Transverse colon (tissue), 4 donors: ENCODE data around the gene ACTN1. TPM values are rescaled to one million over a fixed set of nuclear protein-coding genes. Genes with fewer than 3 reads are reported as not detected.

Experiments used
- DNase-seq: peaks from one replicate; pipeline ENCODE4 v3.0.0-alpha.2; 2019
- H3K27ac ChIP-seq, 4 donors: fragments of 200-600 bp; sonication (generic); 2 replicates each; pipeline ENCODE4 v1.5.1; 2016 to 2018; ENCODE audit warnings: inconsistent platforms in 4 of 4
- H3K27me3 ChIP-seq: fragments of 200-600 bp; sonication (generic); 2 replicates; pipeline ENCODE4 v1.5.1; 2017; ENCODE audit warnings: inconsistent platforms
- H3K36me3 ChIP-seq, 4 donors: fragments of 200-600 bp; sonication (generic); 2 replicates each; pipeline ENCODE4 v1.5.1; 2017 to 2019; ENCODE audit warnings: inconsistent platforms in 4 of 4
- H3K4me1 ChIP-seq, 4 donors: fragments of 200-600 bp; sonication (generic); 2 replicates each; pipeline ENCODE4 v1.5.1; 2017 to 2020; ENCODE audit warnings: inconsistent platforms in 4 of 4
- H3K4me3 ChIP-seq, 4 donors: fragments of 200-600 bp; sonication (generic); 1 replicate in 1 of 4; 2 replicates in 3 of 4; pipeline versions ENCODE4 v1.5.1 to v1.6.1; 2017 to 2019; ENCODE audit warnings: inconsistent platforms in 4 of 4
- H3K9me3 ChIP-seq, 2 donors: fragments of 200-600 bp; sonication (generic); 2 replicates each; pipeline ENCODE4 v1.5.1; 2017 to 2019; ENCODE audit warnings: inconsistent platforms in 2 of 2
- EP300 ChIP-seq: sonication (generic); formaldehyde crosslinking; IDR thresholded peaks from one replicate; pipeline ENCODE4 v1.6.1; 2017; ENCODE audit warnings: antibody characterized with exemption, low read depth
- POLR2A ChIP-seq: fragments of 450-650 bp; IDR thresholded peaks from one replicate; pipeline ENCODE4 v1.6.1; 2016; ENCODE audit warnings: antibody characterized with exemption, mild to moderate bottlenecking, moderate library complexity
- POLR2AphosphoS5 ChIP-seq, 3 donors: sonication (generic); formaldehyde crosslinking; IDR thresholded peaks; one replicate each; pipeline ENCODE4 v1.6.1; 2016; ENCODE audit warnings: antibody characterized with exemption in 3 of 3
- WGBS, 2 donors: methylation state at CpG; one replicate each; pipeline ENCODE4 v1.1.5; 2018; ENCODE audit warnings: low coverage in 1 of 2; 5-methylcytosine and 5-hydroxymethylcytosine counted together
- in situ Hi-C, 4 donors: fragments of 200-750 bp; cut with MboI; loops; one replicate each; pipeline versions ENCODE4 v1.15.0 to v1.15.1; 2017; ENCODE audit warnings: low sequenced_read_pairs in 3 of 4, low pct_ligation_motif_present in 1 of 4, low pct_unique_long_range_greater_than_20kb in 1 of 4
- intact Hi-C: fragments of 100-400 bp; cut with DNase I; formaldehyde crosslinking; loops from one replicate; pipeline ENCODE4 v1.15.1; 2023; ENCODE audit warnings: low total_unique reads
- total RNA-seq, 4 donors: library from RNA; depleted of rRNA; stranded (reverse); fragments of >200 nt; gene quantifications; one replicate each; pipeline ENCODE4 v1.1.0, GENCODE V29; 2016
- TF ChIP-seq, protein P1 (sequence below), 5 experiments: fragments of 200-600 bp in 3 of 5; fragments of 450-650 bp in 2 of 5; sonication (generic) in 3 of 5; IDR thresholded peaks; 1 replicate in 2 of 5; 2 replicates in 3 of 5; pipeline ENCODE4 v1.5.1; 2016 to 2017; ENCODE audit warnings: antibody characterized with exemption in 5 of 5, inconsistent platforms in 3 of 5, mild to moderate bottlenecking in 2 of 5, moderate library complexity in 1 of 5

The ACTN1 gene
- total RNA-seq, 4 donors from 2014 or later = 127 to 403 (median 197) TPM

DNA sequence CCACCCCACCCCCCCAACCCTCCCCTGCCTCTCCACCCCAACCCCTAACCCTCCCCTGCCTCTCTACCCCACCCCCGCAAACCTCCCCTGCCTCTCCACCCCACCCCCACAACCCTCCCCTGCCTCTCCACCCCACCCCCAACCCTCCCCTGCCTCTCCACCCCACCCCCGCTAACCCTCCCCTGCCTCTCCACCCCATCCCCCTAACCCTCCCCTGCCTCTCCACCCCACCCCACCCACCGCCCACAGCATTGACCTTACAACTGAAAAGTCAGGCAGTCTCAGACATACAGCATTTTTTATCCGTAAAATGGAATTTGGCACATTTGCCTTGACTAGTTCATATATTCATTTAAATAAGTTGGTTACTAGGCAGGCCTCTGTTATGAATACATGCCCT, 38.6 kb upstream of the ACTN1 start:
- in situ Hi-C loops (no loop called here), intact Hi-C loops (no loop called here)
- Histone ChIP-seq H3K27me3 (no peaks in the 10 kb centered on the region), H3K4me3 (no peak overlapping the region), H3K4me1 (peaks cover 6 to 16% (median 10%) of the 10 kb centered on the region in 4 donors), H3K9me3 (no peaks in the 10 kb centered on the region), H3K27ac (no peak overlapping the region), H3K36me3 (no peaks in the 10 kb centered on the region)
- no peak for DNase-seq
- WGBS, 2 donors = 80 to 89% methylated on average over 2 to 3 of the region's 4 CpGs
- TF ChIP-seq POLR2A (no peak), EP300 (no peak), POLR2AphosphoS5 (IDR thresholded peaks at IDR 0.05) (no peak)
- TF ChIP-seq, protein P1, sequence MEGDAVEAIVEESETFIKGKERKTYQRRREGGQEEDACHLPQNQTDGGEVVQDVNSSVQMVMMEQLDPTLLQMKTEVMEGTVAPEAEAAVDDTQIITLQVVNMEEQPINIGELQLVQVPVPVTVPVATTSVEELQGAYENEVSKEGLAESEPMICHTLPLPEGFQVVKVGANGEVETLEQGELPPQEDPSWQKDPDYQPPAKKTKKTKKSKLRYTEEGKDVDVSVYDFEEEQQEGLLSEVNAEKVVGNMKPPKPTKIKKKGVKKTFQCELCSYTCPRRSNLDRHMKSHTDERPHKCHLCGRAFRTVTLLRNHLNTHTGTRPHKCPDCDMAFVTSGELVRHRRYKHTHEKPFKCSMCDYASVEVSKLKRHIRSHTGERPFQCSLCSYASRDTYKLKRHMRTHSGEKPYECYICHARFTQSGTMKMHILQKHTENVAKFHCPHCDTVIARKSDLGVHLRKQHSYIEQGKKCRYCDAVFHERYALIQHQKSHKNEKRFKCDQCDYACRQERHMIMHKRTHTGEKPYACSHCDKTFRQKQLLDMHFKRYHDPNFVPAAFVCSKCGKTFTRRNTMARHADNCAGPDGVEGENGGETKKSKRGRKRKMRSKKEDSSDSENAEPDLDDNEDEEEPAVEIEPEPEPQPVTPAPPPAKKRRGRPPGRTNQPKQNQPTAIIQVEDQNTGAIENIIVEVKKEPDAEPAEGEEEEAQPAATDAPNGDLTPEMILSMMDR (IDR thresholded peaks at IDR 0.05) = no peak

DNA sequence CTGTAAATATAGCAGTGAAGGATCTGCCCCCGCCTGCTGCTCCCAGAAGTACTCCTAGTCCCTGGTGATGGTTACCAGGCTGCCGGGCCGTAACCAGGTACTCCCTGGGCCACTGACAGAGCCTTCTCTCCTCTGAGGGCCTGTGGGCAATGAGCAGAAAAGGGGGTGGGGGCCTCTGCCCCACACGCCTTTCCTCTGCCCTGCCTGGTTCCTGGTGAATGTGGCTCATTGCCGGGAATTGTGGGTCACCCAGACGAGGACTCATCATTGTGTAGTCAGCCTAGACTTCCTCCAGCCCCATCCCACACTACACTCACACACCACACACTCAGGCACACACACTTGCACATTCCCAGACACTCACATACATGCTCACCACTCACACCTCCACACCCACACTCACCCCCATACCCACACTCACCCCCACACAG, 35.7 kb upstream of the ACTN1 start:
- 77% methylated on average over 6 of the region's 6 CpGs; no CpG with 5 or more reads in 1 of the 2 donors for WGBS, 2 donors
- Histone ChIP-seq H3K9me3 (no peaks in the 10 kb centered on the region), H3K36me3 (no peaks in the 10 kb centered on the region), H3K4me1 (peaks cover 6 to 22% (median 15%) of the 10 kb centered on the region in 4 donors), H3K27me3 (no peaks in the 10 kb centered on the region), H3K4me3 (no peak overlapping the region), H3K27ac (no peak overlapping the region)
- no peak for TF ChIP-seq POLR2AphosphoS5 (IDR thresholded peaks at IDR 0.05)
- TF ChIP-seq, protein P1 (IDR thresholded peaks at IDR 0.05) = no peak
- no peak for TF ChIP-seq POLR2A
- TF ChIP-seq EP300 = no peak
- intact Hi-C loops = no loop called here
- in situ Hi-C loops = no loop called here
- DNase-seq = no peak

DNA sequence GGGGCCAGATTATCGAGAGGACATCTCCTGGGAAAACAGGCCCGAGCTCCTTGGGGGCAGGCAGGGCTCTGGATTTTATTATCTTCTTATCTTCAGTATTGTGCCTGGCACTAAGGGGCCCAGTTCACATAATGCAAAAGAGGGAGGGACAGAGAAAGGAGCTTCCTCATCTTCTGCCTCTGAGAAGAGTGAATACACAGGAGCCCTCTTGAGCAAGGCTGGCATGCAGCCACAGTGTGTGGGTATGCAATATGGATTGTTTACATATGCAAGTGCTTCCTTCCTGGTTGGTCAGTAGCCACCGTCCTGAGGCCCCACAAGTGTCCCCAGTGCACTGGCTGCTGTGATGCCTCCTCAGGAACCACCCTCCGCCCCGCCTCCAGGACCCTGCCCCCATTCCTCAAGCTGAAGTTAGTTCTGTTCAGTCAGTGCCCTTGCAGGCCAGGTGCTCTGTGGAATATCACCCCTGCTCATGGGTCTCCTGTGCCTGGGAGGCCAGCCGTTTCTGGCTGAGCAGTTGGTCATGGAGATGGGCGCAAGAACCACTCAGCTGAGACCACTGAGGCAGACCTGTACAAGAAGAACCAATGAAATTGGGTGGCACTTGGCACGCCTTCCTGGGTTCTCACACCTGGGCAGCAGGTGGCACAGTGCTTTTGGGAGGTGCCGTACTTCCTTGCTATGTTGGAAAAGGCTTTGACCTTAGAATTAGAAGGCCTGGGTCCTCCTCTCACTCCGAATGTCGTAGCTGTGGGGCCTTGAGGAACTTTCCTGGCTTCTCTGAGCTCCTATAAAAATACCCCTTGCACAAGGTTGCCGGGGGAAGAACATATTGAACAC, 35.1 kb upstream of the ACTN1 start:
- intact Hi-C loops (no loop called here), in situ Hi-C loops (no loop called here)
- TF ChIP-seq, protein P1 (IDR thresholded peaks at IDR 0.05) = no peak
- TF ChIP-seq EP300 (no peak), POLR2AphosphoS5 (IDR thresholded peaks at IDR 0.05) (peak in 1 of 3 donors; percentile 10)
- Histone ChIP-seq H3K9me3 (no peaks in the 10 kb centered on the region), H3K4me1 (peaks cover 6 to 22% (median 15%) of the 10 kb centered on the region in 4 donors), H3K36me3 (no peaks in the 10 kb centered on the region), H3K27me3 (no peaks in the 10 kb centered on the region), H3K27ac (peak overlapping the region in 3 of 4 donors; percentile 8 to 53 (median 25)), H3K4me3 (no peak overlapping the region)
- 30 to 39% methylated on average over 2 to 12 of the region's 12 CpGs for WGBS, 2 donors
- peak; percentile 84 for DNase-seq

DNA sequence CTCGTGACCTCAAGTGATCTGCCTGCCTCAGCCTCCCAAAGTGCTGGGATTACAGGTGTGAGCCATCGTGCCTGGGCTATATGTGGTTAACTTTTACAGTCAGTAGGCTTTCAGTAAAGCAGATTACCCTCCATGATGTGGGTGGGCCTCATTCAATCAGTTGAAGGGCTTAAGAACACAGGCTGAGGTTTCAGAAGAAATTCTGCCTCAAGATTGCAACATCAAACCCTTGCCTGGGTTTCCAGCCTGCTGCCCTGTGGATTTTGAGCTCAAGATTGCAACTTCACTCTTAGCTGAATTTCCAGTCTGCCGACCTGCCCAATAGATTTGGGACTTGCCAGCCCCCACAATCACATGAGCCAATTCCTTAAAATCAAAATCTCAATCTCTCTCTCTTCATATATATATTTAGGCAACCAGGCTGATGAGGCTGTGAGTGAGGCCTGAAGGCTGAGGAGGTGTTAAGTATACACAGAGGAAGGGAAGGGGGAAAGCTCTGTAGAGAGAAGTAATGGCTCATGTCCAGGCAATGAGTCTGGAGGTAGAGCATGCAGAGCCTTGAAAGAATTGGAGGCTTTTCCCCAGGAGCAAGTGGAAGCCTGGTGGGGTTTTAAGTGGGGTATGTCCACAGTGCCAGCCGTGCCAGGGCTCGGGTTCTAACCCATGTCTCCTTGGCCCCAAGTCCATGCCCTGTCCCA, 33.3 kb upstream of the ACTN1 start:
- H3K4me1 ChIP-seq = peaks cover 6 to 28% (median 16%) of the 10 kb centered on the region in 4 donors
- no peak overlapping the region for H3K27ac ChIP-seq
- H3K9me3 ChIP-seq = no peaks in the 10 kb centered on the region
- H3K27me3 ChIP-seq = no peaks in the 10 kb centered on the region
- intact Hi-C loops (no loop called here), in situ Hi-C loops (no loop called here)
- TF ChIP-seq EP300 = no peak
- no peak for TF ChIP-seq POLR2AphosphoS5 (IDR thresholded peaks at IDR 0.05)
- TF ChIP-seq, protein P1 (IDR thresholded peaks at IDR 0.05) = no peak
- TF ChIP-seq POLR2A = no peak
- no peak overlapping the region for H3K4me3 ChIP-seq
- WGBS, 2 donors = 83 to 100% methylated on average over 2 to 5 of the region's 5 CpGs
- DNase-seq = no peak
- H3K36me3 ChIP-seq = no peaks in the 10 kb centered on the region
